Dermis blood vessel endothelial cell (primary cell): ENCODE data around the gene ECT2. TPM values are rescaled to one million over a fixed set of nuclear protein-coding genes. Genes with fewer than 3 reads are reported as not detected.
A peak's percentile ranks its signal among the peaks of the same experiment; 100 is the strongest.

Experiments used
- DNase-seq: peaks from one replicate; pipeline ENCODE4 v3.0.0; 2010
- total RNA-seq: library from RNA; depleted of rRNA; stranded (reverse); fragments of >200 nt; gene quantifications from 2 replicates; pipeline ENCODE4 v1.2.3, GENCODE V29; 2014

The ECT2 gene
- total RNA-seq, 1 donor from 2014 or later, result 34.0 TPM

- DNase-seq, result no peak
Observed at GRCh38 chr3:172869368-172869771, 118.8 kb downstream of the ECT2 start.

DNA sequence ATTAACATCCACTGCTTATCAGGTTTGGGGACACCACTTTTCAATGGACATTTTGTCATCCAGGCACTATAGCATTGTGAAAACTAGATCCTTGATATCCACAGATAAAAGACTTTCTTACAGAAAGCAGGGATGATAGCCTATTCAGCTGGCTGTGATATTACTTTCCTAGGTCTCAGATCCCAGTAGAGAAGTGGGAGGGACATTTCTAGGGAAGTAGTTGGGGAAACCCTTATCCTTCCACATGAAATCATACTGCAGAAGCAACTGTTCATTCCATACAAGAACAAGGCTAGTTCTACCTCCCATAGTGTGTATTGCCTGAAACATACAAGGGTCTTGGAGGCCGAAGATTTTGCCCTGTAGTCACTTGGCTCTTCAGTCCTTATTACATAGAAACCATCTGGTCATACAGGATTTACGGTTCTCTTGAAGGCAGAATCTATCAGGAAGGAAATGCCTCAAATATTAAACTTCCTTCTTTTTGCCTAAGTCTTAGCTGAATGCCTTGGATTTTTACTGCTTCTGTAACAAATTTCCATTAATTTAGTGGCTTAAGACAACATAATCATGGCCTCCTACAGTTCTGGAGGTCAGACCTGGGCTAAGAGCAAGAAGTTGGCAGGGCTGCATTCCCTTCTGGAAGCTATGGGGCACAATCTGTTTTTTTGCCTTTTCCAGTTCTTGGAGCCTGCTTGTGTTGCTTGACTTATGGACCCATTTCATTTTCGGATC lies 119.4 kb downstream of the ECT2 start:
- DNase-seq, result peak; percentile 65

Other genes starting within 250 kb of the ECT2 start
- gene TNFSF10, start 227.3 kb upstream of the ECT2 start, total RNA-seq, result 169 and 180 TPM in 2 replicates
- gene NCEH1, start 39.7 kb upstream of the ECT2 start, total RNA-seq, result 5.4 and 14.4 TPM in 2 replicates